GM12878 (cell line): ENCODE results near the gene RAE1. TPM values are rescaled to one million over a fixed set of nuclear protein-coding genes. Genes with fewer than 3 reads are reported as not detected.

Source experiments
- BCL3 ChIP-seq: IDR thresholded peaks from 2 replicates; pipeline ENCODE4 v1.6.1; 2011; ENCODE audit warnings: borderline replicate concordance, low read depth, mild to moderate bottlenecking, moderate library complexity, low read length; ENCODE audit not compliant: insufficient read depth, poor library complexity, severe bottlenecking
- E4F1 ChIP-seq: fragments of 450-650 bp; IDR thresholded peaks from 2 replicates; pipeline ENCODE4 v1.6.1; 2018; ENCODE audit warnings: borderline replicate concordance, mild to moderate bottlenecking; ENCODE audit not compliant: partially characterized antibody
- MAX ChIP-seq: IDR thresholded peaks from 2 replicates; pipeline ENCODE4 v1.6.1; 2012; ENCODE audit warnings: low read depth, low read length, improper control_type of control experiment
- MEF2B ChIP-seq: fragments of 450-650 bp; IDR thresholded peaks from 2 replicates; pipeline ENCODE4 v1.6.1; 2018; ENCODE audit warnings: mild to moderate bottlenecking, moderate library complexity; ENCODE audit not compliant: partially characterized antibody, poor library complexity, severe bottlenecking
- NBN ChIP-seq: fragments of 450-650 bp; IDR thresholded peaks from 2 replicates; pipeline ENCODE4 v1.6.1; 2016
- NFIC ChIP-seq: IDR thresholded peaks from 2 replicates; pipeline ENCODE4 v1.6.1; 2012; ENCODE audit warnings: low read depth, mild to moderate bottlenecking, inconsistent platforms, low read length, moderate library complexity
- NR2C1 ChIP-seq: fragments of 450-650 bp; IDR thresholded peaks from 2 replicates; pipeline ENCODE4 v1.6.1; 2017; ENCODE audit warnings: antibody characterized with exemption, mild to moderate bottlenecking, moderate library complexity
- NR2F1 ChIP-seq: fragments of 450-650 bp; conservative IDR thresholded peaks from 2 replicates; pipeline ENCODE4 v1.6.1; 2017; ENCODE audit warnings: mild to moderate bottlenecking
- POLR2A ChIP-seq: IDR thresholded peaks from 2 replicates; pipeline ENCODE4 v1.6.1; 2011; ENCODE audit warnings: low read depth, mild to moderate bottlenecking, low read length
- POLR2AphosphoS2 ChIP-seq: IDR thresholded peaks from 2 replicates; pipeline ENCODE4 v1.6.1; 2011; ENCODE audit warnings: low read depth, mild to moderate bottlenecking, low read length, improper control_type of control experiment, moderate library complexity
- RB1 ChIP-seq: fragments of 450-650 bp; formaldehyde crosslinking; IDR thresholded peaks from 2 replicates; pipeline ENCODE4 v1.6.1; 2017; ENCODE audit warnings: mild to moderate bottlenecking, borderline replicate concordance
- SP1 ChIP-seq: IDR thresholded peaks from one replicate; pipeline ENCODE4 v1.6.1; 2011; ENCODE audit warnings: low read depth, low read length
- USF1 ChIP-seq: IDR thresholded peaks from 2 replicates; pipeline ENCODE4 v1.6.1; 2011; ENCODE audit warnings: borderline replicate concordance, low read depth, mild to moderate bottlenecking, moderate library complexity, mixed read lengths, low read length; ENCODE audit not compliant: insufficient read depth; ENCODE audit errors: extremely low read length
- ZBED1 ChIP-seq: IDR thresholded peaks from 2 replicates; pipeline ENCODE4 v1.6.1; 2016; ENCODE audit warnings: borderline replicate concordance
- ZBTB40 ChIP-seq: fragments of 450-650 bp; IDR thresholded peaks from 2 replicates; pipeline ENCODE4 v1.6.1; 2016; ENCODE audit warnings: mild to moderate bottlenecking, moderate library complexity, borderline replicate concordance
- ZNF687 ChIP-seq: fragments of 450-650 bp; IDR thresholded peaks from 2 replicates; pipeline ENCODE4 v1.6.1; 2017; ENCODE audit warnings: mild to moderate bottlenecking, moderate library complexity
- polyA plus RNA-seq, 11 experiments: library from polyadenylated mRNA; depleted of rRNA in 4 of 11; unstranded in 6 of 11; stranded (reverse) in 5 of 11; fragments of >200 nt; fragmentation: Nextera tagmentation in 4 of 11; fragmentation: Illumina TruSeq in 1 of 11; extraction: Ambion mirVana in 4 of 11; extraction: Trizol in 1 of 11; gene quantifications; 1 replicate in 1 of 11; 2 replicates in 10 of 11; pipeline versions ENCODE4 v1.2.1 to v1.2.3, GENCODE V29; 2011 to 2016; ENCODE audit warnings: inconsistent platforms in 2 of 11, missing spikeins in 2 of 11, low read depth in 1 of 11
- total RNA-seq, 4 experiments: library from RNA; depleted of rRNA in 3 of 4; stranded (reverse); fragments of >200 nt in 3 of 4; fragmentation: Illumina TruSeq in 1 of 4; extraction: Trizol in 1 of 4; gene quantifications; 2 replicates each; pipeline versions ENCODE4 v1.2.1 to v1.2.3, GENCODE V29; 2013 to 2021

RAE1 gene
- total and polyA plus RNA-seq, 10 of the 15 experiments (the other 5 are each of a cell fraction or from before 2014, with no cell fraction given): 28.7 to 107 (median 49.3) TPM

- TF ChIP-seq ZNF687: peak; percentile 98
- TF ChIP-seq NR2C1: peak; percentile 67
- TF ChIP-seq NR2F1: peak; percentile 98
- 0 out of 2 replicates have a peak, but pooled peaks have one; percentile 44 for TF ChIP-seq POLR2AphosphoS2
- TF ChIP-seq MAX: peak; percentile 84
- TF ChIP-seq ZBED1: peak; percentile 88
- peak; percentile 85 for TF ChIP-seq BCL3
- TF ChIP-seq SP1: peak; percentile 85
- no peak; the same call in 1 of the 2 replicates for TF ChIP-seq RB1
- peak; percentile 90 for TF ChIP-seq MEF2B
- TF ChIP-seq ZBTB40: no peak
- TF ChIP-seq POLR2A: peak; percentile 42; the same call in 1 of the 2 replicates
- peak; percentile 30 for TF ChIP-seq E4F1
- TF ChIP-seq NFIC: no peak
- TF ChIP-seq NBN: peak; percentile 93
- peak; percentile 12 for TF ChIP-seq USF1
Observed at GRCh38 chr20:57398231-57398821, 47.3 kb downstream of the RAE1 start (continued).
